WERI-Rb-1 (cell line): Measurements from ENCODE around the gene WDFY1.
A peak's percentile ranks its signal among the peaks of the same experiment; 100 is the strongest.

Source experiments
- DNase-seq: peaks from one replicate; pipeline ENCODE4 v3.0.0-alpha.2; 2020
- H3K27ac ChIP-seq: fragments of 250-450 bp; sonication (Bioruptor Pico); 2 replicates; pipeline ENCODE4 v1.5.1; 2020; ENCODE audit warnings: mild to moderate bottlenecking, moderate library complexity
- H3K27me3 ChIP-seq: fragments of 250-450 bp; sonication (Bioruptor Pico); 2 replicates; pipeline ENCODE4 v1.5.1; 2021; ENCODE audit warnings: mild to moderate bottlenecking, low read depth, moderate library complexity; ENCODE audit not compliant: insufficient read depth, severe bottlenecking
- H3K36me3 ChIP-seq: fragments of 250-450 bp; sonication (Bioruptor Pico); 2 replicates; pipeline ENCODE4 v1.5.1; 2020; ENCODE audit warnings: mild to moderate bottlenecking, moderate library complexity
- H3K4me3 ChIP-seq: 2 replicates; pipeline ENCODE4 v1.5.1; 2011; ENCODE audit warnings: low read depth, mild to moderate bottlenecking, control low read depth, low read length
- H3K9me3 ChIP-seq: fragments of 250-450 bp; sonication (Bioruptor Pico); 2 replicates; pipeline ENCODE4 v1.5.1; 2021; ENCODE audit warnings: mild to moderate bottlenecking, moderate library complexity; ENCODE audit not compliant: severe bottlenecking
- TF ChIP-seq, protein P1 (sequence below): IDR thresholded peaks from 2 replicates; pipeline ENCODE4 v1.5.1; 2011; ENCODE audit warnings: low read depth, mild to moderate bottlenecking, control low read depth, inconsistent platforms, low read length

Gene WDFY1

DNA sequence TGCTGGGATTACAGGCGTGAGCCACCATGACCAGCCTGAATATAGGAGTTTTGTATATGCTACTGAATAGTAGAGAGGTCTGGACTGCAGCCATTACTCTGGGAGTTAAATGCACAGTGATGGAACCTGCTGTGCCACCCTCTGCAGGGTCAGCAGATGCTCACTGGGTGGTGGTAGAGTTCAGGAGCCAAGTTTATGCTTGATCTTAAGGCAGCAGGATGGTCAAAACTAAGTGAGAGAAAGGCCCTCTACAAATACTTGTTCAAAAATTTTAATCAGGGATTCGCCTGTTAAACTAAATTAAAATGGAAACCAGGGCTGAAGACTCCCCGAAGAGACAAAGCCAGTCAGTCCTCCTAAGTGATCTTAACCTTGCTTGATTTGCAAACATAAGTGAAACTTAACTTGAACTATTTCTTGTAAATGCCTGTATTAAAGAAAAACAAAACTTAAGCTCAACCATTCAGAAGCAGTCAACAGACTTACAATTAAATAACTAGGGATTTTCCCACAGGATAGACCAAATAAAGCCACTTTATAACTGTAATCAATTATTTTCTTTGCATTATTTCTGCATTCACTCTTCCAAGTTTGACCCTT lies 4.2 kb upstream of the WDFY1 start:
- Histone ChIP-seq H3K36me3 (no peaks in the 10 kb centered on the region), H3K27ac (no peak overlapping the region), H3K4me3 (no peak overlapping the region), H3K27me3 (no peaks in the 10 kb centered on the region), H3K9me3 (no peaks in the 10 kb centered on the region)
- TF ChIP-seq, protein P1, sequence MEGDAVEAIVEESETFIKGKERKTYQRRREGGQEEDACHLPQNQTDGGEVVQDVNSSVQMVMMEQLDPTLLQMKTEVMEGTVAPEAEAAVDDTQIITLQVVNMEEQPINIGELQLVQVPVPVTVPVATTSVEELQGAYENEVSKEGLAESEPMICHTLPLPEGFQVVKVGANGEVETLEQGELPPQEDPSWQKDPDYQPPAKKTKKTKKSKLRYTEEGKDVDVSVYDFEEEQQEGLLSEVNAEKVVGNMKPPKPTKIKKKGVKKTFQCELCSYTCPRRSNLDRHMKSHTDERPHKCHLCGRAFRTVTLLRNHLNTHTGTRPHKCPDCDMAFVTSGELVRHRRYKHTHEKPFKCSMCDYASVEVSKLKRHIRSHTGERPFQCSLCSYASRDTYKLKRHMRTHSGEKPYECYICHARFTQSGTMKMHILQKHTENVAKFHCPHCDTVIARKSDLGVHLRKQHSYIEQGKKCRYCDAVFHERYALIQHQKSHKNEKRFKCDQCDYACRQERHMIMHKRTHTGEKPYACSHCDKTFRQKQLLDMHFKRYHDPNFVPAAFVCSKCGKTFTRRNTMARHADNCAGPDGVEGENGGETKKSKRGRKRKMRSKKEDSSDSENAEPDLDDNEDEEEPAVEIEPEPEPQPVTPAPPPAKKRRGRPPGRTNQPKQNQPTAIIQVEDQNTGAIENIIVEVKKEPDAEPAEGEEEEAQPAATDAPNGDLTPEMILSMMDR: no peak
- no peak for DNase-seq

DNA sequence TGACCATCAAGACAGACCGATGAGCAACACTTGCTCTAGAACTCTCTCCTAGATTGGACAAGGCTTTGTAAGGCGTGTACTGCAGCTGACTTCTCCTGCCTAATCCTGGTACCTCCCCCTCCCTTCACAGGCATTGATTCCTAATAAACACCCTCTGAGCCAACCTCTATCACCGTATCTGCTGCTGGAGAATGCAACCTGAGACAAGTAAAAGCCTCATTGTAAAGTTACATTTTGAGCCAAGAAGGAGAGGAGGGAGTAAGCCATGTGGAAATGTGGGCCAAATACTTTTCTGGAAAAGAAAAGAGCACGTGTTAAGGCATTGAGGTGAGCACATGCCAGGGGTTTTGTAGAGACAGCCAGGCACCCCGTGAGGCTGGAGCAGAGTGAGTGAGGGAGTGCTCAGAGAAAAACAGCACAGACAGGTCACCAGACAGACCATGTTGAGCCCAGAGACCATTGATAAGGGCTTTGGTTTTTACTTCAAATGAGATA lies 2.6 kb upstream of the WDFY1 start:
- Histone ChIP-seq H3K27ac (no peak overlapping the region), H3K27me3 (no peaks in the 10 kb centered on the region), H3K9me3 (no peaks in the 10 kb centered on the region), H3K4me3 (no peak overlapping the region), H3K36me3 (no peaks in the 10 kb centered on the region; the same call in 1 of the 2 replicates)
- peak; percentile 30 for DNase-seq
- TF ChIP-seq, protein P1: no peak

DNA sequence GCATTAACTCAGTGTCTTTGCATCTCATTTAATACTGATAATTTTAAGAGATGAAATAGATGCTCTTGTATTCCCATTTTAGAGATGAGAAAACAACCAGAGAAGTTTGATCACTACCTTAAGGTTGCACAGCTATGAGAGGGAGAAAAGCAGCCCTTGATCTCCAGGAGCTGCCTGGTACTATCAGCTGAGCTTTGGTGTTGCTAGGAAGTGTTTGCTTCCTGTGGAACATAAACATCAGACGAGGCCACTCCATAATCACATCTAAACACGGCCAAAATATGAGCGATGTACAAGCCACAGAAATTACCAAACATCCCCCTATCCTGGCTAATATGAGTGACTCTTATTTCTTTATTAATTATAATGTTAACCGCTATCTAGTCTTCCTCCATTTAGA lies 620 bp upstream of the WDFY1 start:
- Histone ChIP-seq H3K4me3 (no peak overlapping the region), H3K36me3 (no peaks in the 10 kb centered on the region; the same call in 1 of the 2 replicates), H3K27ac (no peak overlapping the region), H3K9me3 (no peaks in the 10 kb centered on the region), H3K27me3 (no peaks in the 10 kb centered on the region)
- TF ChIP-seq, protein P1: no peak
- no peak for DNase-seq

DNA sequence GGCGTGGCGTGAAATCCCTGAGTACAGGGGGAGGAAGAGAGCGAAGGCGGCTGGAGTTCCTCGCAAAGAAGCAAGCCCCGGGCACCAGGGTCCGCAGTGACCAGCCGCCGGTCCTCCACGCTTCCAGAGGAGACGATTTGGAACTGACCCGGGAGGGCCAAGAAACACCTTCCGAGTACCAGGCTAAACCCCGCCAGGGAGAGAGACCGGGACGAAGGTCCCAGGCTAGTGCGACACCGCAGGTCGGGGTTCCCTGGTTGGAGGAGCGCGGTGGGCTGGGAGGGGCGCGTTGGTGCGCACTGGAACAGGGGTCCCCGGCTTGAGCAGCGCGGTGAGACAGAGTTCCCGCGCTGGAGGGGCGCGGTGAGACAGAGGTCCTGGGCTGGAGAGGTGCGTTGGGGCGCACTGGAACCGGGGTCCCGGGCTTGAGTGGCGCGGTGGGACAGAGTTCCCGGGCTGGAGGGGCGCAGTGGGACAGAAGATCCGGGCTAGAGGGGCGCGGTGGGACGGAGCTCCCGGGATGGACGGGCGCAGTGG lies 901 bp downstream of the WDFY1 start:
- TF ChIP-seq, protein P1: no peak
- Histone ChIP-seq H3K27me3 (no peaks in the 10 kb centered on the region), H3K27ac (peak overlapping the region; percentile 84), H3K4me3 (peak overlapping the region; percentile 94), H3K9me3 (no peaks in the 10 kb centered on the region), H3K36me3 (no peaks in the 10 kb centered on the region; the same call in none of the 2 replicates)
- DNase-seq: peak; percentile 42

DNA sequence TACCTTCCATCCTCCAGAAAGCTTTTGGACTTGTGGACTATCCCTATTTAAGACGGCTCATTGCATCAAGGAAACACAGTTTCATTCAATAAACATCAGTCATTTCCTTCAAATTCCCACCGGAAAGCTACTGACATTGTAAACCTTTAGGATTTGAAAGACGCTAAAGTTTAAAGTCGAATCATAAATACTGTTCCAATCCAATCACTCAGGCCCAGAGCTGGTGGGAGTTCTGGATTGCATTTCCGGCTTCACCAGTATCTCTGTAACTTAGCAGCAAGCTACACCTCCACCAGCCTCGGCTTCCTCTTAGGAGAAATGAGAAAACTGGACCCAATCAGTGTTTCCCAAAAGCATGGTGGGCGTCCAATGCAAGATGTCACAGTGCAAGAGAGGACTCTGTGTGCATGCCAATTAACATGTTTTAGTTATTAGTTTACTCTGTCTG lies 1.6 kb downstream of the WDFY1 start:
- H3K27ac ChIP-seq: no peak overlapping the region
- H3K9me3 ChIP-seq: no peaks in the 10 kb centered on the region
- no peaks in the 10 kb centered on the region for H3K27me3 ChIP-seq
- TF ChIP-seq, protein P1: no peak
- H3K4me3 ChIP-seq: no peak overlapping the region; the same call in 1 of the 2 replicates
- no peaks in the 10 kb centered on the region; the same call in none of the 2 replicates for H3K36me3 ChIP-seq
- no peak for DNase-seq
